ENCODE measurements around the gene CMTM7.
"Not testable (repeated sequence)": the region's sequence is repeated elsewhere in the genome, so short reads cannot be mapped to it uniquely, and the experiment has no call there.

Gene CMTM7

DNA sequence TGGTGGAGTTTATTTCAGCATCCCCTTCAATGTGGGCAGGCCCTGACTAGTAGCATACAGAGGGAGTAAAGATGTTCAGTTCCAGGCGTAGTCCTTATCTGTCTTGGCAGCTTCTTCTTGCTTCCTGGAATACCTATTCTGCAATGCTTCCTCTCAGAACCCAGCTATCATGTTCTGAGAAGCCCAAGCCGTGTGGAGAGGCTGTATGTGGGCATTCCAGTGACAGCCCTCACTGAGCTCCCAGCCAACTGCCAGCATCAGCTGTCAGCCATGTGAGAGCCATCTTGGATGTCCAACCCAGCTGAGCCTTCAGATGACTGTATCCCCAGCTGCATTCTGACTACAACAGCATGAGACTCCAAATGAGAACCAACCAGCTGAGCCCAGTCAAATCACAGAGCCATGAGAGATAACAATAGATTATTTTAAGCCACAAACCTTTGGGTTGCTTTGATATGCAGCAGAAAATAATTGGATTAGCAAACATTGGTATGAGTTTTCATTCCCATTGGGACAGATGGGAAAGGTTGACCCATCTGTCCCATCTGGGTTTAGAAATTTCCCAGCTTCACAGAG, 8.4 kb upstream of the CMTM7 start:
- no peak for DNase-seq

DNA sequence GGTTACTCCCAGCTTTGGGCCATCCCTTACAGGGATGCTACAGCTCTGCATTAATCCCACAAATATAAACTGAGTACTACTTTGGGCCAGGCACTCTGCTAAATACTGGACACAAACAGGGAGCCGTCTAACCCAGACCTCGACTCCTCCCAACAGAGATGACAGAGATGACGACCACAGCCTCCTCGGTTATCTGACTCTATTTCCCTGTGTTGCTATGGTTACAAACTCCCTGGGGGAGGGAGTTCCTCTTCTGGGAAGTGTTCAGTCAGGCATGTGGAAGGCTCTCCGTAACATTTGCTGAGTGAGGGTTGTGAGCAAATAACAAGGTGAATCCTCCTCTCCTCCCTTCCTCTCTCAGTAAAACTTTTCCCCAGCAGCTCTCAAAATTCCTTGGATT, 6.7 kb upstream of the CMTM7 start:
- DNase-seq, result no peak

DNA sequence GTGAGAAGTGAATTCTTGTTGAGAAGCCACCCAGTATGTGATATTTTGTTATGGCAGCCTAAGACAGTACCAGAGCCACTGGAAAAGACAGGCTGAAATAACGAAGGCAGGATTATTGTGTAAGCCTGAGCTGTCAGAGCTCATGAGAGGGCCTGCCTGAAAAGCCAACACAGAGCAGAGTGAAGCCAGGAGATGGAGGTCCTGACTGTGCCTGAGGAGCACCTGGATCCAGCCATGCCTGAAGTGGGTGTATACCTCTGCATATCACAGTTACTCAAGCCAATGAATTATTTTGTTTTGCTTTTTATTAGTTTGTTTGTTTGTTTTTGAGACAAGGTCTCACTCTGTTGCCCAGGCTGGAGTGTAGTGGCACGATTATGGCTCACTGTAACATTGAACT, 4.1 kb upstream of the CMTM7 start:
- DNase-seq, result no peak

DNA sequence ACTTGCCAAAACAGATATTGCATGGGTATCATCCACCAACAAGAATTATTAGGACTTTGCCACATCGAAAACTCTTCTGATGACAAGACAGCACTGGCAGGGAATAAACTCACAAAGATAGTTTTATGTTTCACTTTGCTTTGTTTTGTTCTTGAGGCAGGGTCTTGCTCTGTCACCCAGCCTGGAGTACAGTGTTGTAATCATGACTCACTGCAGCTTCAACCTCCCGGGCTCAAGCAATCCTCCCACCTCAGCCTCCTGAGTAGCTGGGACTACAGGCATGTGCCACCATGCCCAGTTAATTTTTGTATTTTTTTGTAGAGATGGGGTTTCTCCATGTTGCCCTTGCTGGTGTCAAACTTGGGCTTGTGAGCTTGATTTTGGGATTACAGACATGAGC, 2.1 kb upstream of the CMTM7 start:
- not testable (repeated sequence) for DNase-seq

DNA sequence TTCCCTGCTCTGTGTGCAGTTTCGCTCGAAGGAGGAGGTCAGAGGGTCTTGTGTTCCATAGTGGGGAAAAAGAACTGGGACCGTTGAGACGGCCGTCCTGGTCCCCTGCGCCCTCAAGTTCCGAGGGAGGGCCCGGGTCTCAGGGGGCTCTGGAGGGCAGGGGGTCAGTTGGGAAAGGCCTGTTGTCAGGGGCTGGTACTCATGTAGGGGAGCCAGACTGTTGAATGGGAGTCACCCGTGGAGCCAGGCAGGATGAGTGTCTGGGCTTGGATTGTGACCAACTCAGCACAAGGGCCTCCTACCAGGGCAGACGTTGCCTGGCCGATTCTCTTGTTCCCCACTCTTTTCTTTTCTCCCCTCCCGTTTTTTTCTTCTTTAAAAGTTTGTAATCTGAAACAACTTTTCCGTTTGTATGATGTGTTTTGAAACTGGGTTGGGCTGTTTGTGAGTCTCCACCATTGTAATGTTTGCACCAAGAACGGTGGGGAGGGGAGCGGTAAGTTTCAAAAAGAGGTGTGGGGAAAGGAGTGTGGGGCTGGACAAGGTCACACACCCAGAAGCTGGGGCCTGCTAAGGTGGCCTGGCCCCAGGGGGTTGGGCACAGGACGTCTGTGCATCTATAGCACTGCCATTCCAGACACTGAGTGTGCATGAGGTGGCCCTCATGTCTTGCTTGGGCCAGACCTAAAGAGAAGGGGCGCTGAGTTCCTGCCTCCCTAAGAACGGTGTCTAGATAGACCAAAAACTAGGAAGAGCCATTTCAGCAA, 1.1 kb downstream of the CMTM7 start:
- peak; percentile 36 for DNase-seq

DNA sequence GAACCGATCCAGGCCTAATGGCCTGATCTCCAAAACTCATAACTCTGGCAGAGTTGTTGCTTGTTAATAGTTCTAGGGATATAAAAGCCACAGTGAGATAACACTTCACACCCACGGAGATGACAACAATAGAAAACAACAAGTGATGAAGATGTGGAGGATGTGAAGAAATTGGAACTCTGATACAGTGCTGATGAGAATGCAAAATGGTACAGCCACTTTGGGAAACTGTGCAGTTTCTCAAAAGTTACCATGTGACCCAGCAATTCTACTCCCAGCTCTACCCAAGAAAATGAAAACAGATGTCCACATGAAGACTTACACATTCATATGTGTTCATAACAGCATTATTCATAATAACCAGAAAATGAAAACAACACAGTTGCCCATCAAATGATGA, 3.8 kb downstream of the CMTM7 start:
- DNase-seq, result no peak

DNA sequence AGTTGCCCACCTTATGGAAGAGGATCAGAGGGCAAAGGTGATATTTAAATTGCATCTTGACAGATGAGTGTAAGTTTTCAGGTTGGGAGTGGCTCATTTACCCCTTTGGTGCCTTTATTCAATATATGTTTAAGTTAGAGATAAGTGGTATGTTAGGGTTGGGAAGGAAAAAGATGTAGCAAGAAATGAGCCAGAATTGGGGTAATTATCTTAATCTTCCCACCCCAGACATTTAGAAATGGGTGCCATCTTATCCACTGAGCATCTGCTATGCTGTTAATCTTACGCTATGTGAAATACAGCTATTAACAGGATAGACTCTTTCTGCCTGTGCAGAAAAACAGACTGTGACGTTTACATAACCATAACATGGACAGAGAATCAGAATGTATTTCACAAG, 6.3 kb downstream of the CMTM7 start:
- DNase-seq, result no peak

DNA sequence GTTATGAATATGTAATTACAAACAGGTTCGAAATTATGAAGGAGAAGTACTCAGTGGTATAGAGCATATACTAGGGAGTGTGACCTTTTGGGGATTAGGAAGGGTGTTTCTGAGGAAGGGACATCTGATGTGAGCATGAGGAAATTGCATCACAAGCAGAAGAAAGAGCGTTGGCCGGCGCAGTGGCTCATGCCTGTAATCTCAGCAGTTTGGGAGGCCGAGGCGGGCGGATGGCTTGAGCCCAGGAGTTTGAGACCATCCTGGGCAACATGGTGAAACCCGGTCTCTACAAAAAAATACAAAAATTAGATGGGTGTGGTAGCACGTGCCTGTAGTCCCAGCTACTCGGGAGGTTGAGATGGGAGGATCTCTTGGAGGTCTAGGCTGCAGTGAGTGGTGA, 6.9 kb downstream of the CMTM7 start:
- DNase-seq, result no peak

DNA sequence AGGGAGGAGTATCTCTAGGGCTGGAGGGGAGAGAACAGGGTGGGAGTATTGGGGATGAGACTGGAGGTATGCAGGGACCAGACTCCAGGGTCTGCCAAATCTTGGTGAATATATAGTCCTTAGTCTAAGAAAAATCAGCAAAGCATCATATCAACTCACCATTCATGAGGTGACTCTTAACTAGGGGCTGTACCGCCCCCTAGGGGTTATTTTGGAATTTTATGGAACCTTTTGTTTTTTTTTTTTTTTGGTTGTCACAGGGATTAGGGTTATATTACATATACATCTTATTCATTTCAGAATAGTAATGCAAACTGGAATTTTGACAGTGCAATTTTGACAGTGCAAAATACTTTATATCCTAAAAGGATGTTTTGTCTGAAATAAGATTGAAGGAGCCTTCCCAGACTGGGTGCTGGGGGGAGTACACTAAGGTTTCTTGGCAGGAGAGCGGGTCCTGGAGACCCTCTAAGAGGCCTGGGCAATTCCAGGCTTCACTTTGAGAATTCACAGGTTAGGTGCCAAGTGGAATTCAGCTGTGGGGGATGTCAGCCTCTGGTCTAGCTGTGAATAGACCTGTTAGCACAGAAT, 7.5 kb downstream of the CMTM7 start:
- DNase-seq, result peak; percentile 54

DNA sequence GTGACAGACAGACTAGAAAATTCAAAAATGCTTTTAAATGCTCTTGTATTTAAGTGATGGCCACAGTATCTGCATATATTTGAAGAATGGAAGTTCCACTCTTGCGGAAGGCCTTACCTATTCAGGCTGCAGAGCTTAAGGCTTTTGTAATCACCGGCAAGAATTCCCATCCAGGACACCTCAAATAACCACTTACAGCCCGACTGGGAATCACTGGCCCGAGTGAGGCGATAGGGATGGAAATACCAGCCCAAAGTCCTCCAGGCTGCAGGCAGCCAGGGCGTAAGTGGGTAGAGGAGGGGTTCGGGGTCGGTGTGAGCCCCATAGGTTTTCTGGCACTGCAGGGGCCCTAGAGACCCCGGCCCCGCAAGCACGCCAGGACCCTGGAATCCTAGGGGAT, 9.5 kb downstream of the CMTM7 start:
- DNase-seq, result no peak

DNA sequence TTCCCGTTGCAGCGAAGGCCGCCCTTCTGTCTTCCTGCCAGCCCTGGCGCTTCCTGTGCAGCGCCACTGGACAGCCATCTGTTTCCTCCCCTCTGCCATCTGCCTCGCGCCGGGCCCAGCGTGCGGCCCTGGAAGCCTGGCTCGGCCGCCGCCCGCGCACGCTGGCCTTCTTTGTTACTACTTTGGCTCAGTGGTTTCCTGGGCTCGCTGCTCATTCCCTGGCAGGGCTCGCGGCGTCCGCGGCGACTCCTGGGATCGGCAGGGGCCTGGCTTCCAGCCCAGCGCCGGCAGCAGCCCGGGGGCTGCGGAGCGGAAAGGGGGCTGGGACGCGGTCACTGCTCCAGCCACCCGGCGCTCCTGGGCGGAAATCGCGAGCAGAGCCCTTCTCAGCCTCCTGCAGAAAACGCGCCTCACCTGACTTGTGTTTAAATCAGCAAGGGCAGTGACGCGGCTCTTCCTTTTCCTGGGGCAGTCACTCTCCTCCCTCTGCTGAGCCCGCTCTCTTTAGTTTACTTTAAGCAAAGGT, 10.0 kb downstream of the CMTM7 start:
- DNase-seq, result peak; percentile 55

DNA sequence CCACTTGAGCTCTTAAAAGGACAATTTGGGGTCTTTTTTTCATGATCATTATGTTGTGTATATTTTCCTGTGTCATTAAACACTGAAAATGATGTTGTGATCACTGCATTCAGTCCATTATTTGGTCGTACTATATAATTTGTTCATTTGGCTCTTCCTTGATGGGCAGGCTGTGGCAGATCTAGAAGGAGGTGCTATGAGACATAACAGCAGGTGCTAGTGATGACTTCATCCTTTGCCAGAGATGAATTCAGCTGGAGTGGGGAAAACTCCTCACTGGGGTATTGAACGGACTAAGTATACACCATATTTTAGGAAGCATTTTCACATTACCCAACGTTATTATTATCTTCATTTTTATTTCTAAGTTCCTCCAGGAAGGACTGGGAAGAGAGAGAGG, 12.0 kb downstream of the CMTM7 start:
- DNase-seq, result no peak

DNA sequence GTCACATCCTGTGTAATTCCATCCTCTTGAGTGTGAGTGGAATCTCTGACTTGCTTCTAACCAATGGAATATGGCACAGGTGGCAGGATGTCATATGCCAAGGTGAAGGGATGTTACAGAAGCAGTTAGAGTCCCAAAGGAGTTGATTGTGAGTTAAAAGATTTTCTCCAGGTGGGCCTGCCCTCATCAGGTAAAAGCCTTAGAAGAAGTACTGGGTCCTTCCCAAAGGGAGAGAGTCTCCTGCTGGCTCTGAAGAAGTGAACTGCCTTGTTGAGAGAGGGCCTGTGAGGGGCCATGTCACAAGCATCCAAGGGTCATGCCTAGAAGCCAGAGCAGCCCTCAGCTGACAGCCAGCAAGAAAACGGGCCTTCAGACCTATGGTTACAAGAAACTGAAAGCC, 13.1 kb downstream of the CMTM7 start:
- no peak for DNase-seq

DNA sequence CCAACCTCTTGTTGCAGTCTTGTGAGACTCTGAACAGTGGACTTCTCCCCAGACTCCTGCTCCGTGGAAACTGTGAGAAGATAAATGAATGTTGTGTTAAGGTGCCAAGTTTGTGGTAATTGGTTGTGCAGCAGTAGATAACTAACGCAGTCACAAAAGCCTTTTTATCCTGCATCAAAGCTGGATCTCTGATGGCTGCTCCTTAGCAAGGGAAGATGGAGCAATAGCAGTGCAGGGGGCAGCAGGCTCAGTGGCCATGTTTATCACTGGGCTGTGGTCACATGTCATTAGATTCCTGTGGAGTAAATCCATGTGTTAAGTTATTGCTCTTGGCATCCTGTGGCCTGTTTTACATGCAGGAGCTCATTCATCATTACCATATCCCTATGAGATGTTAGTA, 13.5 kb downstream of the CMTM7 start:
- DNase-seq, result no peak

DNA sequence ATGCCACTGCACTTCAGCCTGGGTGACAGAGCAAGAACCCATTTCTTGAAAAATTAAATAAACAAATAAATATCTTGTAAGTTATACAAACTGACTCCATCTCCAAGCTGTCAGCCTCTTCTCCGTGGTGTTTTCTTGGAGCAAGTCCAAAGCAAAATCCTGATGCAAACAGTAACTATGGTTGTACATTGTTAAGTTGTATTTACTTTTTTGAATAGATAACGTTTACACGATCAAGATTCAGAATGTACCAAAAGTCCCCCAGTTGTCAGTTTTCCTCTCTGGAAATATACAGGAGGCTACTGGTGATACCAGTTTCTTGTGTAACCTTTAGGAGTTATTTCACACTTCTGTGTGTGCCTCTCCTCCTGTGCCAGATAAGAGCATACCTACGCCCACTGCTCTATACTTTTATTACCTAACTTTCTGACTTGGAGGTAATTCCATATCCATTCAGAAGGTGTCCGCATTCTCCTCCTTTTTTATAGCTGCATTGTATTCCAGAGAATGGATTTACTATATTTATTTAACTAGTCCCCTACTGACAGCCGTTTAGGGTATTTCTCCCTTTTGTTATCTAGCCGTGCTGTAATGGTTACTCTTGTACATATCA, 14.2 kb downstream of the CMTM7 start:
- no peak for DNase-seq

DNA sequence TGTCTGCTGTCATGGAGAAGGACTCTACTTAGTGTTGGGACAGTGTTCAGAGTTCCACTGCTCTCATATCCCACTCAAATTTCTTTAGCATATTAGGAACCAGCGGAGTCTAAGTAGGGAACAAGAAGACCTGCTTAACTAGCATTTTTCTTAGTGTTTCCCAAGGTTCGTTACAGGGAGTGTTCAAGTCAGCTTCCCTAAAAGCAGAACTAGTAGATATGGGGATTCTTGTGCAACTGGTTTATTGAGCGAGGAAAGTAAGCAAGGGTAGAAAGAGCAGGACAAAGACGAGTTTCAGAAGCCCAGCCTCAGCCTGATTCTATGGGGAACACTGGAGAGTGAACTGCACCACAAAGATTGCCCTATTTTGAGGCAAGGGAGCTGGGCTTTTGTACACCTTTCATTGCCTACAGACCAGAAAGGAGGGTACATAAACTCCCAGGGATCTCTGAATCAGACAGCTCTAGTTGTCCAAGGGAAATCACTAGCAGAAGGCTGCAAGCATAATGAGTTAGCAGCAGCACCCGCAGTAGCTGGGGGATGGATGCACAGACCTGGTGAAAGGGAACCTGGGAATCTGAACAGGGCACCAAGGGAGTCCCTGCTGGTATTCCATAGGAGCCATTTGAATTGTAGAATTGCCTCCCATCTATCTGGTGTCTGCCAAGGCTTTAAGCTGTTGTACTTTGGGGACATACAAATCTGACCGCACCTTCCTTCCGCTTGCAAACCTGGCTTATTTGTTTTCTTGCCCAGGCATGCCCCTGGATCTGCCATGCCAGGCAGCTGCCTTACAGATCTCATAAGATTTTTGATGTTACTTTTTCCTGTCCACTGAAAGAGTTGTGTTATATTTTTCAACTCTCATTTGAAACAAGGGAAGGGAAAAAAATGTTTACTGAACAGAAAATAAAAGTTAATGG, 15.1 kb downstream of the CMTM7 start:
- no peak for DNase-seq

DNA sequence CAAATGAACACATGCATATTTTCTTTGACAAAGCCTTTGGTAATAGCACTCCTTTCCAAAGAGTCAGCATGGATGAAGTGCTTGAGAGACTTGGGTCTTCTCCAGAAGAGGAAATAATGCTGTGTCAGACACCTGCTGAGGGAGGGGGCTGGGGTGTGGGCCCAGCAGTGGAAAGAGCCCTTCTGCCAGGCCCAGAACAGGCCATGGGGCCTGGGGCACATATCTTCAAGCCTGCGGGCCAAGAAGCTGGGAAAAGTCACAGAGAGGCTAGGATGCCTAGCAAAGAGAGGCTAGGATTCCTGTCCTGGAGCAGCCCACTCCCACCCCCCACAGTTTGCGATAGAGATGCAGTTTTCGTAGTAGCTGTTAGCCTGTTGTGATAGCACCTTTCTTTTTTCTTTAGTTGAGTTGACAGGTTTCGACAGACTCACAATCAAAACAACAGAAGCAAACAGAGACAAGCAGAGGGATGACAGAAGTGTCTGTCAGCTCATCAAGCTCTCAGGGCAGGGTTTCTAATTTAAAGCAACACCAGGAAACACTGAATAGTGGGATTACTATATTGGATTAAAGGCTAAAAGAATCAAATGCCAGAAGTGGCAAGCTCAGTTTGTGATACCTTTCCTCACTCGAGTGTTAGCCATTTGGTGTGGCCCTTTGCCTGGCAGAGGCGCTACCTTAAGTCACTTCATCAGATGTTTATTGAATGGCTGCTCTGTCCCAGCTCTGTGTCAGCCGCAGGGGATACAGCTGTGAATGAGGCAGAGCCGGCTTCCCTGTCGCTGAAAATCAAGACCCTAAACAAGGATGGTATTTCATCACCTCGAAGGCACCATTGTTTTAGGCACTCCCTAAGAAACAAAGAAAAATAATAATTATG, 19.0 kb downstream of the CMTM7 start:
- no peak for DNase-seq

DNA sequence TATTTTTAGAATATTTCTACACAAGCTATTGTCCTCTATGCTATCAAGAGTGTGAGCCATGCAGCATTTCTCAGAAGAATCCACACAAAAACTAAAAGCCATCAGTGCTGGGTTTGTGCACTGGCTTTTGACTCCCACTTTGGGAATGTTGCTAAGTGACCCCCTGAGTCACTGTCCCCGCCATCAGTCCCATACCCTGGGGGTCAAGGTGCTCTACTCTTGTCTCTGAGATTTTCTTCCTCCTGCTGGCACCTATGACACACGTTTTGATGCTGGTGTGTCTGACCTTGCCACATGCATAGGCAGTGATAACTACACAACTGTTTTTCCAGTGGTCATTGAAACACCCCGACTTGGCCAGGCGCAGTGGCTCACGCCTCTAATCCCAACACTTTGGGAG, 19.8 kb downstream of the CMTM7 start:
- DNase-seq, result no peak

DNA sequence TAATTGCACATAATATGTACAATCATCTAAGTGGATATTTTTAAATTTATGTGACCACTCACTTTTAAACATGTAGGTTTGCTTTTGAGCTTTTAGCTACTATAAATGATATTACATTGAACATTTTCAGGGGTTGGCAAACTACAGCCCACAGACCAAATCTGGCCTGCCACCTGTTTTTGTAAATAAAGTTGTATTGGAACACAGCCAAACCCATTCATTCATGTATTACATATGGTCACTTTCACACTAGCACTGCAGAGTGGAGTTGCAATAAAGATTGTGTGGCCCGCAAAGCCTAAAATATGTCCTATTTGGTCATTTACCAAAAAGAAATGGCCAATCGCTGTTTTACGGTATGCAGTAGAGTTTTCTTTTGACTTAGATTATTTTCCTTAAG, 21.2 kb downstream of the CMTM7 start:
- DNase-seq, result no peak

DNA sequence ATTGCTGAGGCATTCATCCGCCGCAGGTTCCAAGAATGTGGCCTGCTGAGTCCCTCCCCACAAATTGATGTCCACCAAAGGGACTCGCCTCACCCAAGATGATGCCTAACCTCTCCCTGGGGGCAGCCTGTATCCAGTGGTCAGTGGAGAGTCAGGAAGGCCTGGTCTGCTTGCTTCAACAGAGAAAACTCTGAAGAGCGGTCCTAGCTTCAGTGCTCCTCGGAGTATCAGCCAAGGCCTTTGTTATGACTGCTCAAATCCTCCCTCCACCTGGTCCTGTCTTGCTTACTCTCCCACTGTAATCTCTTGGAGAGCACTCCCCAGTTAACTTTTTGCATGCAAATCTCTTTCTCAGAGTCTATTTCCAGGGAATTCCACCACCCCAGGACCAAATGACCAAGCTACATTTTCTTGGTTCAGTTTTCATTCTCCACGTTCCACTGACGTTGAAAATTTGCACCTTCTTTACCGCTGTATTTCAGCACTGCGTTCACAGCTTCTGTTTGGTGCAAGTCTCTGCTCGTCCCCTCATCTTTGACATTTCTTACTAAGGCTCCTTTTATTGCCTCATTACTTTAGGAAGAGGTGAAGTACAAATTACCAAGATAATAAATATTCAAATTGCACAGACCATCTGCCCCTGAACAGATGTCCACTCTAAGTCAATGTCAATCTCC, 22.3 kb downstream of the CMTM7 start:
- DNase-seq, result no peak

DNA sequence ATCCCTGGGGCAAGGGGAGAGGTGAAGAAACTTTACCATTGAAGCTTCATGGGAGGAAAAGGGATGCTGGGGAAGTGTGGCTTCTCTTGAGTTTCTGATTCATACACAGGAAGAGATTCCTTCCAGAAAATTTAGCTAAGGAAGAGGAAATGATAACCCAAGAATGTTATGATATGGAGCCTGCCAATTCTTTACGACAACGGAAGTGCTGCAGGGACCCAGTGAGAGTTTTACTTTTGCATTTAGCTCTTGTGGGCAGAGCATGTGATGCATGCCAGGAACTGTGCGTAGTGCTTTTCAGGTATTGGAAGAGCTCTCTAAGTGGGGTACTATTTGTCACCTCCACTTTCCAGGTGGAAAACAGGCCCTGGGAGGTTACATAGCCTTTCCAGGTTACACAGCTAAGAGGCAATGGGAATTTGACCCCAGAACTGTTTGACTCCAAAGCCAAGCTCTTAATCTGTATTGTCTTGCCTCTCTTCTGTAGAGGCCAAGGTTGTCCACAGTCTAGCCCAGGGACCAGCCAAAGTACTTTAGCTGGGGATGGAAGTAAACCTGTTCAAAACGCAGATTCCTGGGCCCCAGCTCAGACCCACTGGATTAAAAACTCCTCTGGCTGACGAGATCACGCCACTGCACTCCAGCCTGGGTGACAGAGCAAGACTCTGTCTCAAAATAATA, 23.0 kb downstream of the CMTM7 start:
- DNase-seq, result peak; percentile 48

Measured in stimulated activated CD4-positive, alpha-beta T cell treated with anti-CD3 and anti-CD28 coated beads, Interleukin-4, amount 100 ng/mL, for 24 hours (primary cell).